ES-I3 (cell line): Measurements from ENCODE around the gene MYOM1.
"Not testable (repeated sequence)": the region's sequence is repeated elsewhere in the genome, so short reads cannot be mapped to it uniquely, and the experiment has no call there.

Source experiments
- H3K36me3 ChIP-seq: 2 replicates; pipeline ENCODE4 v1.6.1; 2013; ENCODE audit warnings: mild to moderate bottlenecking, low read length, control low read depth, moderate library complexity; ENCODE audit not compliant: insufficient read depth
- H3K4me1 ChIP-seq: 2 replicates; pipeline ENCODE4 v1.6.1; 2013; ENCODE audit warnings: mild to moderate bottlenecking, control low read depth, low read length; ENCODE audit not compliant: insufficient read depth
- H3K9ac ChIP-seq: 2 replicates; pipeline ENCODE4 v1.6.1; 2013; ENCODE audit warnings: low read depth, mild to moderate bottlenecking, low read length, moderate library complexity
- H3K9me3 ChIP-seq: 2 replicates; pipeline ENCODE4 v1.6.1; 2013; ENCODE audit warnings: mild to moderate bottlenecking, low read length, moderate library complexity; ENCODE audit not compliant: control insufficient read depth, insufficient read depth

MYOM1 gene

GRCh38 chr18:3028115-3028514 is 191.7 kb downstream of the MYOM1 start:
- H3K36me3 ChIP-seq, H3K9me3 ChIP-seq, H3K9ac ChIP-seq, H3K4me1 ChIP-seq: not testable (repeated sequence)

GRCh38 chr18:3027370-3027891 is 192.3 kb downstream of the MYOM1 start:
- no peaks in the 10 kb centered on the region for H3K9me3 ChIP-seq
- peaks cover 8% of the 10 kb centered on the region; the same call in 1 of the 2 replicates for H3K4me1 ChIP-seq
- H3K36me3 ChIP-seq, result no peaks in the 10 kb centered on the region
- H3K9ac ChIP-seq, result no peak overlapping the region

GRCh38 chr18:3025544-3025943 is 194.2 kb downstream of the MYOM1 start:
- Histone ChIP-seq H3K9ac (no peak overlapping the region), H3K4me1 (peaks cover 8% of the 10 kb centered on the region; the same call in 1 of the 2 replicates), H3K36me3 (no peaks in the 10 kb centered on the region), H3K9me3 (no peaks in the 10 kb centered on the region)

- H3K9me3 ChIP-seq, H3K9ac ChIP-seq, H3K36me3 ChIP-seq, H3K4me1 ChIP-seq: not testable (repeated sequence)
Observed at GRCh38 chr18:3023603-3024002, 196.2 kb downstream of the MYOM1 start.
